Keratinocyte (primary cell): ENCODE results near the gene DHX35. TPM values are rescaled to one million over a fixed set of nuclear protein-coding genes. Genes with fewer than 3 reads are reported as not detected.

ENCODE experiments used
- DNase-seq: peaks from one replicate; pipeline ENCODE4 v3.0.0-alpha.2; 2011; ENCODE audit warnings: low read depth, missing footprints, low spot score
- FAIRE-seq: peaks from 2 replicates; lab custom pipeline; 2011; peaks lifted over from hg19 to GRCh38; lab: Jason Lieb, UNC
- H2AFZ ChIP-seq: 2 replicates; pipeline ENCODE4 v1.6.0; 2012; ENCODE audit warnings: low read length, control low read depth, inconsistent platforms; ENCODE audit not compliant: control insufficient read depth
- H3K27ac ChIP-seq: 2 replicates; pipeline ENCODE4 v1.5.1; 2011; ENCODE audit warnings: low read length; ENCODE audit not compliant: control insufficient read depth, insufficient read depth
- H3K27me3 ChIP-seq: 3 replicates; pipeline ENCODE4 v1.6.0; 2011; ENCODE audit warnings: low read length; ENCODE audit not compliant: control insufficient read depth, insufficient read depth; ENCODE audit errors: extremely low read depth
- H3K36me3 ChIP-seq, 2 experiments: 2 replicates in 1 of 2; 3 replicates in 1 of 2; pipeline ENCODE4 v1.5.1; 2011; ENCODE audit warnings: low read length in 2 of 2, mild to moderate bottlenecking in 1 of 2; ENCODE audit not compliant: control insufficient read depth in 2 of 2, insufficient read depth in 2 of 2; ENCODE audit errors: extremely low read depth in 1 of 2
- H3K4me1 ChIP-seq: 3 replicates; pipeline ENCODE4 v1.5.1; 2011; ENCODE audit warnings: low read length; ENCODE audit not compliant: control insufficient read depth, insufficient read depth; ENCODE audit errors: extremely low read depth
- H3K4me2 ChIP-seq: 3 replicates; pipeline ENCODE4 v1.6.0; 2011; ENCODE audit warnings: low read depth, low read length; ENCODE audit not compliant: control insufficient read depth, insufficient read depth; ENCODE audit errors: extremely low read depth
- H3K4me3 ChIP-seq, 3 experiments: fragments of 200-600 bp in 1 of 3; sonication (generic) in 1 of 3; 2 replicates in 2 of 3; 3 replicates in 1 of 3; pipeline ENCODE4 v1.5.1; 2011 to 2016; ENCODE audit warnings: low read length in 3 of 3, mild to moderate bottlenecking in 3 of 3, control low read depth in 2 of 3, inconsistent platforms in 1 of 3, low read depth in 1 of 3, mixed read lengths in 1 of 3, mixed run types in 1 of 3, moderate library complexity in 1 of 3; ENCODE audit not compliant: control insufficient read depth in 2 of 3, insufficient read depth in 2 of 3; ENCODE audit errors: extremely low read depth in 1 of 3
- H3K79me2 ChIP-seq: 2 replicates; pipeline ENCODE4 v1.6.0; 2012; ENCODE audit warnings: low read length; ENCODE audit not compliant: control insufficient read depth, insufficient read depth
- H3K9ac ChIP-seq: 3 replicates; pipeline ENCODE4 v1.6.0; 2011; ENCODE audit warnings: low read length; ENCODE audit not compliant: control insufficient read depth, insufficient read depth; ENCODE audit errors: extremely low read depth
- H3K9me1 ChIP-seq: 3 replicates; pipeline ENCODE4 v1.6.0; 2011; ENCODE audit warnings: low read length; ENCODE audit not compliant: control insufficient read depth, insufficient read depth; ENCODE audit errors: extremely low read depth
- H3K9me3 ChIP-seq: 2 replicates; pipeline ENCODE4 v1.5.1; 2012; ENCODE audit warnings: low read depth, low read length; ENCODE audit not compliant: control insufficient read depth
- H4K20me1 ChIP-seq: 3 replicates; pipeline ENCODE4 v1.6.0; 2011; ENCODE audit warnings: low read length; ENCODE audit not compliant: control insufficient read depth, insufficient read depth; ENCODE audit errors: extremely low read depth
- EZH2 ChIP-seq: IDR thresholded peaks from one replicate; pipeline ENCODE4 v1.6.1; 2012; ENCODE audit warnings: inconsistent platforms, mild to moderate bottlenecking, low read length, moderate library complexity
- dilution Hi-C: fragments of 300-500 bp; cut with MboI; formaldehyde crosslinking; loops from one replicate; pipeline ENCODE4 v1.7.0; 2020; ENCODE audit warnings: low sequenced_read_pairs; ENCODE audit not compliant: extremely low pct_ligation_motif_present
- polyA plus RNA-seq, 5 experiments: library from polyadenylated mRNA; depleted of rRNA in 3 of 5; stranded (reverse) in 3 of 5; stranded (forward) in 1 of 5; unstranded in 1 of 5; fragments of >200 nt; gene quantifications; 1 replicate in 1 of 5; 2 replicates in 3 of 5; 3 replicates in 1 of 5; pipeline versions ENCODE4 v1.2.1 to v1.2.3, GENCODE V29; 2011 to 2012; ENCODE audit warnings: missing spikeins in 2 of 5, low read depth in 1 of 5, low replicate concordance in 1 of 5
- TF ChIP-seq, protein P1 (sequence below), 3 experiments: IDR thresholded peaks in 1 of 3; conservative IDR thresholded peaks in 1 of 3; optimal IDR thresholded peaks in 1 of 3; 2 replicates in 2 of 3; 3 replicates in 1 of 3; pipeline versions ENCODE3 to v1.5.1; 2011; ENCODE audit warnings: low read length in 3 of 3, mild to moderate bottlenecking in 3 of 3, moderate library complexity in 2 of 3, control low read depth in 1 of 3, inconsistent platforms in 1 of 3; ENCODE audit not compliant: insufficient read depth in 2 of 3; ENCODE audit errors: extremely low read depth in 1 of 3

DHX35 gene
- polyA plus RNA-seq, 1 donor (not counting 4 experiments of a cell fraction or from before 2014, with no cell fraction given): 9.8 TPM

DNA sequence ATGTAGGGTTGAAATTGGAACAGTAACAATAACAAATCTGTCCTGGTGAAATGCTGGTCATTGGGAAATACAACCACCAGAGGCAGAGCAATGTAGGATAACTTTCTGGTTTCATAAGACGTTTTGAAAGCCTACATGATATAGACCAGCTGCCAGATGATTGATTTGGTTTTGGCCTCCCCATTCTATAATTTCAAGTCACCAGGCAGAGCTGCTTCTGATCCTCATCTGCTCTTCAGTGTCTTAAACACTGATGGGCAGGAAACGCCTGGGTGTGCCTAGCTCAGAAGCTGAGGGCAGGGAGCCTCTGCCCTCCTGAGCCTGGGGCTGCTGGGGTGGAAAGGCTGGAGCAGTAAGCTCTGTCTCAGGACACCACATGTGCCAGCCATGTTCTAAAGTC lies 24.5 kb downstream of the DHX35 start:
- Histone ChIP-seq H3K4me3 (no peak overlapping the region), H3K36me3 (no peaks in the 10 kb centered on the region), H3K4me1 (peaks cover 13% of the 10 kb centered on the region), H3K9me3 (no peaks in the 10 kb centered on the region), H3K9me1 (no peaks in the 10 kb centered on the region), H3K9ac (no peak overlapping the region), H3K27me3 (no peaks in the 10 kb centered on the region), H2AFZ (no peak overlapping the region), H3K79me2 (no peaks in the 10 kb centered on the region), H3K4me2 (no peak overlapping the region), H3K27ac (no peak overlapping the region), H4K20me1 (no peaks in the 10 kb centered on the region)
- FAIRE-seq: peak; percentile 29
- no peak for DNase-seq
- no peak for TF ChIP-seq EZH2
- TF ChIP-seq, protein P1, sequence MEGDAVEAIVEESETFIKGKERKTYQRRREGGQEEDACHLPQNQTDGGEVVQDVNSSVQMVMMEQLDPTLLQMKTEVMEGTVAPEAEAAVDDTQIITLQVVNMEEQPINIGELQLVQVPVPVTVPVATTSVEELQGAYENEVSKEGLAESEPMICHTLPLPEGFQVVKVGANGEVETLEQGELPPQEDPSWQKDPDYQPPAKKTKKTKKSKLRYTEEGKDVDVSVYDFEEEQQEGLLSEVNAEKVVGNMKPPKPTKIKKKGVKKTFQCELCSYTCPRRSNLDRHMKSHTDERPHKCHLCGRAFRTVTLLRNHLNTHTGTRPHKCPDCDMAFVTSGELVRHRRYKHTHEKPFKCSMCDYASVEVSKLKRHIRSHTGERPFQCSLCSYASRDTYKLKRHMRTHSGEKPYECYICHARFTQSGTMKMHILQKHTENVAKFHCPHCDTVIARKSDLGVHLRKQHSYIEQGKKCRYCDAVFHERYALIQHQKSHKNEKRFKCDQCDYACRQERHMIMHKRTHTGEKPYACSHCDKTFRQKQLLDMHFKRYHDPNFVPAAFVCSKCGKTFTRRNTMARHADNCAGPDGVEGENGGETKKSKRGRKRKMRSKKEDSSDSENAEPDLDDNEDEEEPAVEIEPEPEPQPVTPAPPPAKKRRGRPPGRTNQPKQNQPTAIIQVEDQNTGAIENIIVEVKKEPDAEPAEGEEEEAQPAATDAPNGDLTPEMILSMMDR (optimal IDR thresholded peaks at IDR 0.05 in 1 of 3, IDR thresholded peaks at IDR 0.05 in 1 of 3, conservative IDR thresholded peaks at IDR 0.05 in 1 of 3; ENCODE audit: extremely low read depth in 1 of 3, insufficient read depth in 2 of 3, low read length in 3 of 3): no peak
- dilution Hi-C loops: no loop called here

DNA sequence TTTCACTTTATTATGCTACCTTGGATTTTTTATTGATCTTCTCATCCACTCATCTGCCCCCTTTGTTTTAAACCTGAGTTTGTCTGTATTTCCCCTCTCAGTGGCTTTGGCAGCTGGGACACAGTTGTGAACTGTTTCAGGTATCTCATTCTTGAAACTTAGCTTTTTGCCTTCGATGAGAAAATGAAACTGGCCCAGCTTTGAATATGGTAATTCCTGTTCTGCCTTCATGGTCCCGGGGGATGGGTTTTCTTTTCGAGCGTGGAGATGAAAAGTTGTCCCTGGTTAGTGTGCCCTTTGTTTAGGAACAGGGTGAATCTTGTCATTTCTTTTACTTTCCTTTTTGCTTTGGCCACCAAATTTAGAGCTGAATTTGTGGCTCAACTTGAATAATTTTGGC lies 25.6 kb downstream of the DHX35 start:
- no peak overlapping the region for H3K4me3 ChIP-seq
- H3K4me1 ChIP-seq: peaks cover 9% of the 10 kb centered on the region
- no peaks in the 10 kb centered on the region for H4K20me1 ChIP-seq
- H3K79me2 ChIP-seq: no peaks in the 10 kb centered on the region
- no peaks in the 10 kb centered on the region for H3K36me3 ChIP-seq
- no peaks in the 10 kb centered on the region for H3K27me3 ChIP-seq
- no peak for FAIRE-seq
- no peaks in the 10 kb centered on the region for H3K9me3 ChIP-seq
- no peak overlapping the region for H3K9ac ChIP-seq
- no peak for TF ChIP-seq EZH2
- TF ChIP-seq, protein P1 (optimal IDR thresholded peaks at IDR 0.05 in 1 of 3, IDR thresholded peaks at IDR 0.05 in 1 of 3, conservative IDR thresholded peaks at IDR 0.05 in 1 of 3; ENCODE audit: extremely low read depth in 1 of 3, insufficient read depth in 2 of 3, low read length in 3 of 3): no peak
- DNase-seq: no peak
- no peak overlapping the region for H3K27ac ChIP-seq
- no peak overlapping the region for H3K4me2 ChIP-seq
- H2AFZ ChIP-seq: no peak overlapping the region
- dilution Hi-C loops: no loop called here
- no peaks in the 10 kb centered on the region for H3K9me1 ChIP-seq
